Esophagus squamous epithelium (tissue), 5 donors: ENCODE data around the gene ADAMTS2. TPM values are rescaled to one million over a fixed set of nuclear protein-coding genes. Genes with fewer than 3 reads are reported as not detected.

ENCODE experiments used
- DNase-seq: peaks from one replicate; lab custom pipeline; 2025; lab: John Stamatoyannopoulos, UW
- H3K27ac ChIP-seq, 4 donors: fragments of 200-600 bp; sonication (generic); one replicate each; pipeline ENCODE4 v1.5.1; 2016 to 2019; ENCODE audit warnings: mild to moderate bottlenecking in 1 of 4
- H3K27me3 ChIP-seq, 4 donors: fragments of 200-600 bp; sonication (generic); 1 replicate in 3 of 4; 2 replicates in 1 of 4; pipeline versions ENCODE4 v1.5.1 to v1.6.0; 2017 to 2021; ENCODE audit warnings: antibody characterized with exemption in 1 of 4
- H3K36me3 ChIP-seq, 3 donors: fragments of 200-600 bp; sonication (generic); one replicate each; pipeline ENCODE4 v1.5.1; 2016 to 2019
- H3K4me1 ChIP-seq, 3 donors: fragments of 200-600 bp; sonication (generic); one replicate each; pipeline ENCODE4 v1.5.1; 2017 to 2019
- H3K4me3 ChIP-seq, 4 donors: fragments of 200-600 bp; sonication (generic); 1 replicate in 3 of 4; 2 replicates in 1 of 4; pipeline ENCODE4 v1.5.1; 2016 to 2019; ENCODE audit warnings: mild to moderate bottlenecking in 2 of 4, moderate library complexity in 1 of 4
- H3K9me3 ChIP-seq, 3 donors: fragments of 200-600 bp; sonication (generic); one replicate each; pipeline ENCODE4 v1.5.1; 2016 to 2019
- POLR2A ChIP-seq, 4 donors: fragments of 450-650 bp; IDR thresholded peaks; one replicate each; pipeline ENCODE4 v1.6.1; 2017; ENCODE audit warnings: antibody characterized with exemption in 4 of 4, mild to moderate bottlenecking in 4 of 4, moderate library complexity in 3 of 4
- WGBS, 2 donors: methylation state at CpG; one replicate each; pipeline ENCODE4 v1.1.5; 2018; 5-methylcytosine and 5-hydroxymethylcytosine counted together
- intact Hi-C: fragments of 100-400 bp; cut with DNase I; formaldehyde crosslinking; loops from one replicate; pipeline ENCODE4 v1.15.0; 2022
- total RNA-seq, 4 donors: library from RNA; depleted of rRNA; stranded (reverse); fragments of >200 nt; gene quantifications; one replicate each; pipeline ENCODE4 v1.1.0, GENCODE V29; 2016
- TF ChIP-seq, protein P1 (sequence below), 6 experiments: fragments of 450-650 bp in 4 of 6; fragments of 200-600 bp in 2 of 6; sonication (generic) in 2 of 6; IDR thresholded peaks; one replicate each; pipeline ENCODE4 v1.5.1; 2016 to 2019; ENCODE audit warnings: antibody characterized with exemption in 6 of 6, mild to moderate bottlenecking in 4 of 6, moderate library complexity in 4 of 6
- donor health status: DM: yes; HTN: yes; CAD: no.

The ADAMTS2 gene
- total RNA-seq, 4 donors from 2014 or later, result 1.3 to 10.3 (median 5.2) TPM

DNA sequence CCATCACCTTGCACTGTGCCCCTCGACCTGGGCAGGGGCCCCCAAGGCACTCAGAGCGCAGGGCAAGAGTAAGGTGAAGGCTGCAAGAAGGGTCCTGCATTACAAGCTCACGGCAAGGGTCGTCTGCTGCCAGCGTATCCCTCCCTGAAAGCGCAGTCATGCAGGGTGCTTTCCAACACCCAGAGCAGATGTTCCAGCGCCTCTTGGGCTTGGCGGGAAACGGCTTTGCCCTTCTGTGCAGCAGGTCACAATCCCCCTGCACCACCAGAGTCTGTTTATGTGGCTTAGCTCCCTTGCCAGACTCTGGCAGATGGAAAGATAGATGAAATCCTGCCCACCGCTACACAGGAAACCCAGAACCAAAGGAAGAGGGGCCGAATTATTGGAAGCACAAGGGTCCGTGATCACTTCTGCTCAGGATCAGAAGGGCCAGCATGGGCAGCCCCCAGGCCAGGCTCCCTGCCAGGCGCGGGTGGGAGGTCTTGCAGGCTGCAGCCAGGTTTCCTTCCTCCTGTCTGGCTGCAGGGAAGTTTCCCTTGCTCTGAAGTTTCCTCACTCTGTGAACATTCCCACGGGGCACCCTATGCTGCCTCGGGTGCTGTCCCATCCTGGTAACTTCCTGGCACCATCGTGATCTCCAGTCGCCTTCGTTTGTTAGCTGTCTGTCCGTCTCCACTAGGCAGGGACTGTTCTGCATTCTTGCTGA lies 152.9 kb downstream of the ADAMTS2 start:
- Histone ChIP-seq H3K4me3 (no peak overlapping the region), H3K4me1 (peaks cover 0 to 18% (median 0%) of the 10 kb centered on the region in 3 donors), H3K27ac (no peak overlapping the region), H3K27me3 (no peaks in the 10 kb centered on the region), H3K9me3 (no peaks in the 10 kb centered on the region), H3K36me3 (no peaks in the 10 kb centered on the region)
- TF ChIP-seq, protein P1, sequence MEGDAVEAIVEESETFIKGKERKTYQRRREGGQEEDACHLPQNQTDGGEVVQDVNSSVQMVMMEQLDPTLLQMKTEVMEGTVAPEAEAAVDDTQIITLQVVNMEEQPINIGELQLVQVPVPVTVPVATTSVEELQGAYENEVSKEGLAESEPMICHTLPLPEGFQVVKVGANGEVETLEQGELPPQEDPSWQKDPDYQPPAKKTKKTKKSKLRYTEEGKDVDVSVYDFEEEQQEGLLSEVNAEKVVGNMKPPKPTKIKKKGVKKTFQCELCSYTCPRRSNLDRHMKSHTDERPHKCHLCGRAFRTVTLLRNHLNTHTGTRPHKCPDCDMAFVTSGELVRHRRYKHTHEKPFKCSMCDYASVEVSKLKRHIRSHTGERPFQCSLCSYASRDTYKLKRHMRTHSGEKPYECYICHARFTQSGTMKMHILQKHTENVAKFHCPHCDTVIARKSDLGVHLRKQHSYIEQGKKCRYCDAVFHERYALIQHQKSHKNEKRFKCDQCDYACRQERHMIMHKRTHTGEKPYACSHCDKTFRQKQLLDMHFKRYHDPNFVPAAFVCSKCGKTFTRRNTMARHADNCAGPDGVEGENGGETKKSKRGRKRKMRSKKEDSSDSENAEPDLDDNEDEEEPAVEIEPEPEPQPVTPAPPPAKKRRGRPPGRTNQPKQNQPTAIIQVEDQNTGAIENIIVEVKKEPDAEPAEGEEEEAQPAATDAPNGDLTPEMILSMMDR (IDR thresholded peaks at IDR 0.05), result no peak
- no peak for TF ChIP-seq POLR2A (IDR thresholded peaks at IDR 0.05)
- intact Hi-C loops, result no loop called here
- DNase-seq, result no peak
- WGBS, 2 donors, result 52 to 58% methylated on average over 11 to 13 of the region's 20 CpGs

DNA sequence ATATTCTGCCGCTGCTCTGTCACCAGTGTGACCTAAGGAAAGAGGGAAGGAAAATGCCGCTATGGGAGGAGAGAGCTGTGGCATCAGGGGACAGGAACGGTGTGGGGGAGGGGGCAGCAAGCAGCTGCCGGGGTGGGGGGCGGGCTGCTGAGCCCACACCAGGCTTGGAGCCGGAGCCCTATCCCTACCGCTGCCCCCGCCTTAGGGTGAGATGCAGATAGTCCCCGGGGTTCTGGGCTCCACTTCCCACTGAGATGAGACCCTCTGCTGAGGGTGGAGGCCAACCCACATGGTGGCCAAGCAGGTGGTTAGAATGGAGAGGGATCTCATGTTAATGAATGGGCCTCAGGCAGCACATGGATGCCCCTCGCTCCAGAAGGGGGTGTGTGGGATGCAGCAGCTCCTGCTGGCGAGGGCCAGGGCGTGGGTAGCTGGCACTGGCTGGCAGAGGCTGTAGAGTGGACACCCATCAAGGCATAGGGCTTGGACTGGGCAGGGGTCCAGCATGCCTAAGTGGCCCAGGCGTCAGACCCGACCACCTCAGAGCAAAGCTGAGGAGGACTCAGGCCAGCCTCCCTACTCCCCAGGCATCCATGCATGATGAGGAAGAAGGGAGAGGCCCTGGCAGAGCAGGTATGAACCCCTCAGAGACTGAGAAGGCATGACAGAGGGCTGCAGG lies 153.6 kb downstream of the ADAMTS2 start:
- H3K27me3 ChIP-seq, result no peaks in the 10 kb centered on the region
- intact Hi-C loops, result no loop called here
- H3K4me3 ChIP-seq, result no peak overlapping the region
- H3K36me3 ChIP-seq, result no peaks in the 10 kb centered on the region
- TF ChIP-seq, protein P1 (IDR thresholded peaks at IDR 0.05), result no peak
- no peak for TF ChIP-seq POLR2A (IDR thresholded peaks at IDR 0.05)
- peaks cover 0 to 17% (median 0%) of the 10 kb centered on the region in 3 donors for H3K4me1 ChIP-seq
- WGBS, 2 donors, result 63 to 78% methylated on average over 7 to 10 of the region's 14 CpGs
- H3K27ac ChIP-seq, result no peak overlapping the region
- DNase-seq, result no peak
- H3K9me3 ChIP-seq, result no peaks in the 10 kb centered on the region

DNA sequence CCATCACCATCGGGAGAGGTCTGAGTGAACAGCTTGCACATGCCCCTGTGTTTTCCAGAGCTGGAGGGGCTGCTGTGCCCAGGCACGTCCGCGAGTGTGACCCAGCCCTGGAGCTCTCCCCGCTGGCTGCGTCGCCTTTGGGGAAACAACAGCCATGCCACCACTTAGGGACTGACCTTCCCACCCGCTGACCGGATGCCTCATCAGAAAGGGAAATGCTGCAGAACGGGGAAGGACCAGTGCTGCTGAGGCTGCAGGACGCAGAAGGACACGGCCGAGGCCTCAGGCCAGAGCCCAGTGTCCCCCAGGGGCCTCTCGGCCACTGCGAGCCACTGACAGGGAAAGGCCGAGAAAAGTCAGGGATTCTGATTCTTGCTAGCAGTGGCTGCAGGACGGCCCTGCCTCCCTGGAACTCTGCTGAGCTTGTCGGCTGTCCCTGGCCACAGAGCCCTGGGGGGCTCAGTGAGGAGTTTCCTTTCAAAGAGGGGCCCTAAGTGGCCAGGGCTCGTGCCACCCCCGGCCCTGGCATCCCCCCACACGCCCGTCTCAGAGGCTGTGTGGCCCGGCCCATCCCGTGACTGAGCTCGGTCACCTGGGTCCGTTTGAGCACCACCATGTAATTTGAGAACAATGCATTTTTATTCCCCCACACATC lies 154.3 kb downstream of the ADAMTS2 start:
- intact Hi-C loops, result no loop called here
- Histone ChIP-seq H3K27me3 (no peaks in the 10 kb centered on the region), H3K4me3 (no peak overlapping the region), H3K27ac (no peak overlapping the region), H3K36me3 (no peaks in the 10 kb centered on the region), H3K4me1 (peaks cover 0 to 11% (median 0%) of the 10 kb centered on the region in 3 donors), H3K9me3 (no peaks in the 10 kb centered on the region)
- 33 to 69% methylated on average over 1 to 9 of the region's 26 CpGs for WGBS, 2 donors
- TF ChIP-seq POLR2A (IDR thresholded peaks at IDR 0.05), result no peak
- TF ChIP-seq, protein P1 (IDR thresholded peaks at IDR 0.05), result no peak
- DNase-seq, result no peak

DNA sequence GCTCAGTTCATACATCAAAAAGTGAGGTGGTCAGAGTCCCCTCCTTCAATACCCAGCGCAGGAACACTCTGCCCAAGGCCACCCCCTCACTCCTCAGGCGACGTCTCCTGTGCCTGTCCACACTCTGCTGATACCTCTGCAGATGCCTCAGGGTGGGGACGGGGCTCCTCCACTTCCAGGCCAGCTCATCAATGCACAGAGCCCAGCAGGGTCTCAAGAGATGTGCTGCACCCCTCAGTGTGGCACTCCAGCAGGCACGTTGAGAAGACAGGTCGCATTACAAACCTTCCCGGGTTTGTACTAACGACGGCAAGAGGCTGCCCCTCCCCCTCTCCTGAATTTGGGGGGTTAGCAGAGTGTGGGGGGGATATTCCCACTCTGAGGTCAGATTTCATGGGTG lies 156.6 kb downstream of the ADAMTS2 start:
- WGBS, 2 donors, result 60 to 89% methylated on average over 1 to 5 of the region's 9 CpGs
- H3K9me3 ChIP-seq, result no peaks in the 10 kb centered on the region
- H3K36me3 ChIP-seq, result no peaks in the 10 kb centered on the region
- intact Hi-C loops, result no loop called here
- peaks cover 0 to 7% (median 0%) of the 10 kb centered on the region in 3 donors for H3K4me1 ChIP-seq
- DNase-seq, result no peak
- H3K27me3 ChIP-seq, result peaks cover 0 to 2% (median 0%) of the 10 kb centered on the region in 4 donors
- TF ChIP-seq POLR2A (IDR thresholded peaks at IDR 0.05), result no peak
- TF ChIP-seq, protein P1 (IDR thresholded peaks at IDR 0.05), result no peak
- no peak overlapping the region for H3K4me3 ChIP-seq
- no peak overlapping the region for H3K27ac ChIP-seq
